GM08714 (cell line): Measurements from ENCODE around the gene CCDC7.
"Not testable (repeated sequence)": the region's sequence is repeated elsewhere in the genome, so short reads cannot be mapped to it uniquely, and the experiment has no call there.

Source experiments
- H3K4me3 ChIP-seq: fragments of 200-500 bp; sonication (Bioruptor generic); 2 replicates; pipeline ENCODE4 v1.5.1; 2014; ENCODE audit warnings: mild to moderate bottlenecking, low read length, inconsistent platforms
- ZNF274 ChIP-seq: IDR thresholded peaks from 2 replicates; pipeline ENCODE4 v1.6.1; 2012; ENCODE audit warnings: mild to moderate bottlenecking, low read depth, low read length

Gene CCDC7

GRCh38 chr10:32445740-32446535 lies at the start of gene CCDC7:
CCDC7 (plus strand) TSS chr10:32446140; CDS start chr10:32451643, 5,503 bp downstream.
- TF ChIP-seq ZNF274: no peak
- peak within 1 kb of the TSS; percentile 97 for H3K4me3 ChIP-seq

- H3K4me3 ChIP-seq: not testable (repeated sequence)
These were observed 48.8 kb upstream of the CCDC7 start for GRCh38 chr10:32397163-32397562.

DNA sequence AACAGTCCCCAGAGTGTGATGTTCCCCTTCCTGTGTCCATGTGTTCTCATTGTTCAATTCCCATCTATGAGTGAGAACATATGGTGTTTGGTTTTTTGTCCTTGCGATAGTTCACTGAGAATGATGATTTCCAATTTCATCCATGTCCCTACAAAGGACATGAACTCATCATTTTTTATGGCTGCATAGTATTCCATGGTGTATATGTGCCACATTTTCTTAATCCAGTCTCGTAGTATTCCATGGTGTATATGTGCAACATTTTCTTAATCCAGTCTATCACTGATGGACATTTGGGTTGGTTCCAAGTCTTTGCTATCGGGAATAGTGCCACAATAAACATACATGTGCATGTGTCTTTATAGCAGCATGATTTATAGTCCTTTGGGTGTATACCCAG lies 46.2 kb upstream of the CCDC7 start:
- H3K4me3 ChIP-seq: not testable (repeated sequence)

DNA sequence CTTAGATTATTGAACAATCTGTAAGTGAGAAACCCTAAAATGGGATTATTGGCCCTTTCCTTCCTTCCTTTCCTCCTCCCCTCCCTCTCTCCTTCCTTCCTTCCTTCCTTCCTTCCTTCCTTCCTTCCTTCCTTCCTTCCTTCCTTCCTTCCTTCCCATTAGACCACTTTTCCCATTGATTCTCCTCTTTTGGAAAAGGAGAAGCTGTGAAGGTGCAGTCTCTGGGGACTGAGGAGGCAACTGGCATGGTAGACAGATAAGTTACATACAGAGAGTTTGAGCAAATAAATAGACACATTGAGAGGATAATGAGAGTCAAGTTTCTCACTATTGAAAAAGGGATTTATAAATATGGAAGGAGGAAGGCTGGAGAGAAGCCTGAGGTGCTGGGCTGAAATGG lies 45.0 kb upstream of the CCDC7 start:
- H3K4me3 ChIP-seq: no peak overlapping the region
- no peak for TF ChIP-seq ZNF274

- no peak for TF ChIP-seq ZNF274
- no peak overlapping the region for H3K4me3 ChIP-seq
These were observed 43.4 kb upstream of the CCDC7 start for GRCh38 chr10:32402499-32402898.

GRCh38 chr10:32403091-32403490 lies 42.8 kb upstream of the CCDC7 start:
- H3K4me3 ChIP-seq: no peak overlapping the region
- no peak for TF ChIP-seq ZNF274

DNA sequence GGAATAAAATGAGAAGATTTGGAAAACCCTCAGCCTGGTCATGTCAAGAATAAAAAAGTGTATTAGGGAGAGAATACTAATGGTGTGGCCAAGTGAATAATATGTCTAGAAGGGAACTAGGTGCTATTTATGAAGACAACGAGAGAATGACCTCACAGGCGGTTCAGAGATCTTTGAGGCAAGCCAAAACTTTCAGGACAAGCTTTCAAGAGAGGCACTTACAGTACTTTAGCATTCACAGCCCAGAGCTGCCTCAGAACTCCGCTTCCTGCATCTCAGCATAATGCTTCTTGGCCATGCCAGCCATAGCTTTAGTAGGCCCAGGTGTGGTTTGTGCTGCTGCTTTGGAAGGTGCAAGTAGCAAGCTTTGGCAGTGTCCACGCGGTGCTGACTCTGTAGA lies 37.2 kb upstream of the CCDC7 start:
- H3K4me3 ChIP-seq: no peak overlapping the region
- TF ChIP-seq ZNF274: no peak

DNA sequence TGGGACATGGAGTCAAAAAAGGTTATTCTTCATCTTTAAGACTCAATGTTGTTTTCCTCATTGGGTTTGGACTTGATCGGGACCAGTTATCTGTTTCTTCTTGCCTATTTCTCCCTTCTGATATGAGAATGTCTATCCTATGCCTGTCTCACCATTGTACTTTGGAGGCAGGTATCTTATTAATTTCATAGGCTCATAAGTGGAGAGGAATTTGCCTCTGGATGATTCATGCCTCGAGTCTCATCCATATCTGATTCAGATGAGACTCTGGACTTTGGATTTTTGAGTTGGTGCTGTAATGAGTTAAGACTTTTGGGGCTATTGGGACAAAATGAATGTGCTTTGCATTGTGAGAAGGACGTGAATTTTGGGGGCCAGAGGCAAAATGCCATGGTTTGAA lies 36.2 kb upstream of the CCDC7 start:
- no peak for TF ChIP-seq ZNF274
- no peak overlapping the region for H3K4me3 ChIP-seq

DNA sequence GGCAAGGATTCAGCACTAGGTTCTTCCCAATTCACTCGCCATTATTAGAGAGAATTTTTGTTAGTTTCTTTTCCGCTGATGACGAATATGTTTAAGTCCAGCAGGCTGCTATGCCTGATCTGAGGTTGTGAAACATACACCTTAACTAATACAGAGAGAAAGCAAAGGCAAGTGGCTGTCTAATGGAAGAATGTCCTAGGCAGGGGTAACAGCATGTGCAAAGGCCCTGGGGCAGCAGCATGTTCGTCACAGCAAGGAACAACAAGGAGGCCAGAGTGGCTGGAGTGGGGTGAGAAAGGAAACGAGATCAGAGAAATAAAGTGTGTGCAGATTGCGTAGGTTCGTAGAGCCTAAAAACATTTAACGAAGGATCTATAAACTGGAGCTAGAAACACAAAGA lies 35.4 kb upstream of the CCDC7 start:
- no peak overlapping the region for H3K4me3 ChIP-seq
- no peak for TF ChIP-seq ZNF274

GRCh38 chr10:32411797-32412498 lies 34.0 kb upstream of the CCDC7 start:
- TF ChIP-seq ZNF274: no peak
- no peak overlapping the region for H3K4me3 ChIP-seq

GRCh38 chr10:32412499-32412853 lies 33.5 kb upstream of the CCDC7 start:
- no peak for TF ChIP-seq ZNF274
- no peak overlapping the region for H3K4me3 ChIP-seq

DNA sequence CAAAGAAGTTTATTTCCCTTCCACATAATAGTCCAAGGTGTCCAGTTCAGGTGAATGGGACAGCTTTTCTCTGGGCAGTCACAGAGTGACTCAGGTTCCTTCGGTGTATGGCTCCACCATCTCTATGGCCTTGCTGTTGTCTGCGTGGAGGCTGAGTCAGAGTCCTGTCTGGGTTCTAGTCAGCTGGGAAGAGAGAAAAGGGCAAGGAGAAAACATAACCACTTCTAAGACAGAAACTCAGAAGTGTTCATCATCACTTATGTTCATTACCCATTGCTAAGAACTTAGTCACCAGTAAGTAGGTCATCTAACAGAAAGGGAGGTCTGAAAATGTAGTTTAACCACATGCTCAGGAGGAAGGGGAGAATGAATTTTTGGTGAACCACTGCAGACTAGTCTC lies 32.4 kb upstream of the CCDC7 start:
- TF ChIP-seq ZNF274: no peak
- H3K4me3 ChIP-seq: no peak overlapping the region

GRCh38 chr10:32415361-32415760 lies 30.6 kb upstream of the CCDC7 start:
- no peak overlapping the region for H3K4me3 ChIP-seq
- no peak for TF ChIP-seq ZNF274

DNA sequence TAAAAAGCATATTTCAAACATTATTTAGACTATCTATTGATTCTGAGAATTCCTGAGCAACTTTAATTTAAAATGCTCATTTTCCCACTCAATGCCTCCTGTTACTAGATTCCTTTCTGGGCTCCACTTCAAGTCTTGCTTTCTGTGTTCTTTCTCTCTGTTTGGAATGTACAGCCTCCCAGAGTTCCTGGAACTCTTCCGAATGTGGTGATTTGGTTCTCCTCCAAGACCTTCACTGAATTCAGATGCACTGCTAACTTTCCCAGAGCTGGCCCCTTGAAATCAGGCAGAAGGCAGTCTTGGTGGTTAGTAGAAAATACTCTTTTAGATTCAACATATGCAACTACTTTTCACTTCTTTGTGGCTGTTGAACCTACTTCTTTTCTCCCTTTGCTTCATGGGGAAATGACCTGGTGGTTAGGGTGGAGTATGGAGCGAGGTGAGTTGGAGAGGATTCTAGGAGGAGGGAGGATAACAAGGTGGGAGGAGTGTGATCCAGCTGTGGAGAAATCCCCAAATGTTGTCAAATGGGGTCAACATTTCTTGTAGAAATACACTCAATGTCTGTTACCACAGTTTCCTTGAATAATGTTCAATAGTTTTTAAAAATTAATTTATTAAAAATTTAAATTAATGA lies 27.9 kb upstream of the CCDC7 start:
- no peak overlapping the region for H3K4me3 ChIP-seq
- TF ChIP-seq ZNF274: no peak

GRCh38 chr10:32418572-32418971 lies 27.4 kb upstream of the CCDC7 start:
- no peak overlapping the region for H3K4me3 ChIP-seq
- TF ChIP-seq ZNF274: no peak

- H3K4me3 ChIP-seq: no peak overlapping the region
- no peak for TF ChIP-seq ZNF274
These were observed 26.3 kb upstream of the CCDC7 start for GRCh38 chr10:32419615-32420014.
